SK-N-SH (cell line): ENCODE data around the gene ZNF735. TPM values are rescaled to one million over a fixed set of nuclear protein-coding genes. Genes with fewer than 3 reads are reported as not detected.

Experiments
- CTCF ChIA-PET: fragments of 300-600, 350-600 bp; formaldehyde crosslinking; extraction: SDS; loops from one replicate; lab custom pipeline; 2021; lab: Yijun Ruan, JAX
- POLR2A ChIA-PET: fragments of 350-600 bp; sonication (Branson Sonifier 250); formaldehyde crosslinking; extraction: SDS; loops from one replicate; lab custom pipeline; 2020; ENCODE audit warnings: antibody characterized with exemption, inconsistent platforms; lab: Yijun Ruan, JAX
- DNase-seq: peaks from one replicate; pipeline ENCODE4 v3.0.0; 2012
- H2AFZ ChIP-seq: fragments of 200-600 bp; sonication (generic); 2 replicates; pipeline ENCODE4 v1.8.1; 2016; ENCODE audit warnings: antibody characterized with exemption, mild to moderate bottlenecking, low read depth
- H3F3A ChIP-seq: fragments of 200-600 bp; sonication (generic); replicated peaks from 2 replicates; pipeline ENCODE3; 2016; ENCODE audit warnings: antibody characterized with exemption, mild to moderate bottlenecking; ENCODE audit not compliant: insufficient read depth
- H3K27ac ChIP-seq, 2 experiments: fragments of 200-500 bp in 1 of 2; fragments of 200-600 bp in 1 of 2; sonication (Bioruptor generic) in 1 of 2; sonication (generic), shearing (Covaris generic) in 1 of 2; 2 replicates each; pipeline versions ENCODE4 v1.5.1 to v1.6.1; 2014 to 2016; ENCODE audit warnings: low read depth in 2 of 2, inconsistent platforms in 1 of 2, low read length in 1 of 2, mild to moderate bottlenecking in 1 of 2, mixed read lengths in 1 of 2
- H3K27me3 ChIP-seq: fragments of 200-600 bp; sonication (generic), shearing (Covaris generic); 2 replicates; pipeline ENCODE4 v1.6.1; 2016; ENCODE audit warnings: mixed run types; ENCODE audit not compliant: insufficient read depth
- H3K36me3 ChIP-seq, 2 experiments: fragments of 200-500 bp in 1 of 2; fragments of 200-600 bp in 1 of 2; sonication (Bioruptor generic) in 1 of 2; sonication (generic) in 1 of 2; replicated peaks in 1 of 2; 2 replicates each; pipeline versions ENCODE3 to v1.5.1; 2014 to 2016; ENCODE audit warnings: low read length in 1 of 2, mild to moderate bottlenecking in 1 of 2; ENCODE audit not compliant: insufficient read depth in 2 of 2, control insufficient read depth in 1 of 2
- H3K4me1 ChIP-seq, 2 experiments: fragments of 200-500 bp in 1 of 2; fragments of 200-600 bp in 1 of 2; sonication (Bioruptor generic) in 1 of 2; sonication (generic), shearing (Covaris generic) in 1 of 2; 2 replicates each; pipeline versions ENCODE4 v1.5.1 to v1.6.1; 2014 to 2016; ENCODE audit warnings: low read depth in 1 of 2, low read length in 1 of 2, mixed run types in 1 of 2; ENCODE audit not compliant: insufficient read depth in 2 of 2, control insufficient read depth in 1 of 2
- H3K4me2 ChIP-seq: fragments of 200-600 bp; sonication (generic), shearing (Covaris generic); 2 replicates; pipeline ENCODE4 v1.6.1; 2017; ENCODE audit warnings: mixed run types
- H3K4me3 ChIP-seq, 2 experiments: fragments of 200-500 bp in 1 of 2; fragments of 200-600 bp in 1 of 2; sonication (Bioruptor generic) in 1 of 2; sonication (generic), shearing (Covaris generic) in 1 of 2; 2 replicates each; pipeline versions ENCODE4 v1.5.1 to v1.8.1; 2014 to 2016; ENCODE audit warnings: low read depth in 2 of 2, inconsistent platforms in 1 of 2, low read length in 1 of 2, mild to moderate bottlenecking in 1 of 2, mixed read lengths in 1 of 2, moderate library complexity in 1 of 2
- H3K79me2 ChIP-seq: fragments of 200-600 bp; sonication (generic); 2 replicates; pipeline ENCODE4 v1.8.1; 2017; ENCODE audit warnings: mild to moderate bottlenecking; ENCODE audit not compliant: insufficient read depth
- H3K9ac ChIP-seq: fragments of 200-600 bp; sonication (generic); 2 replicates; pipeline ENCODE4 v1.6.1; 2017; ENCODE audit warnings: mixed run types
- H3K9me2 ChIP-seq: fragments of 200-600 bp; sonication (generic); 2 replicates; pipeline ENCODE4 v1.6.1; 2017; ENCODE audit warnings: mixed run types
- H3K9me3 ChIP-seq: fragments of 200-600 bp; sonication (generic); 2 replicates; pipeline ENCODE4 v1.6.1; 2017; ENCODE audit warnings: mixed run types, mild to moderate bottlenecking, moderate library complexity
- H4K20me1 ChIP-seq: fragments of 200-600 bp; sonication (generic); 2 replicates; pipeline ENCODE4 v1.6.1; 2017; ENCODE audit warnings: mild to moderate bottlenecking, mixed run types; ENCODE audit not compliant: insufficient read depth
- CTCF ChIP-seq: fragments of 200-600 bp; sonication (generic); IDR thresholded peaks from 2 replicates; pipeline ENCODE4 v1.6.1; 2017; ENCODE audit warnings: antibody characterized with exemption, mild to moderate bottlenecking, moderate library complexity
- EP300 ChIP-seq, 2 experiments: IDR thresholded peaks; 2 replicates each; pipeline versions ENCODE4 v1.4.0 to v1.6.1; 2012; ENCODE audit warnings: borderline replicate concordance in 1 of 2, low read depth in 1 of 2, low read length in 1 of 2
- EZH2phosphoT487 ChIP-seq: fragments of 200-600 bp; sonication (generic); IDR thresholded peaks from 2 replicates; pipeline ENCODE4 v1.6.1; 2017; ENCODE audit warnings: low read depth, mixed run types, mild to moderate bottlenecking, antibody characterized with exemption, moderate library complexity, borderline replicate concordance
- FOXJ3 ChIP-seq: sonication (generic); formaldehyde crosslinking; IDR thresholded peaks from 2 replicates; pipeline ENCODE4 v1.5.1; 2020; ENCODE audit warnings: mild to moderate bottlenecking, missing genetic modification reagents
- IRF3 ChIP-seq: fragments of 150-350 bp; IDR thresholded peaks from 2 replicates; pipeline ENCODE4 v1.6.1; 2016; ENCODE audit warnings: mild to moderate bottlenecking, low read depth, low read length
- MEF2A ChIP-seq: IDR thresholded peaks from 2 replicates; pipeline ENCODE4 v1.4.0; 2012; ENCODE audit warnings: low read depth, borderline replicate concordance
- POLR2AphosphoS5 ChIP-seq: IDR thresholded peaks from 2 replicates; pipeline ENCODE4 v1.6.1; 2012; ENCODE audit warnings: low read depth, low read length
- RAD21 ChIP-seq: IDR thresholded peaks from 2 replicates; pipeline ENCODE4 v1.6.1; 2012; ENCODE audit warnings: mild to moderate bottlenecking, low read length
- SIN3A ChIP-seq: IDR thresholded peaks from 2 replicates; pipeline ENCODE4 v1.6.1; 2012; ENCODE audit warnings: low read depth, mild to moderate bottlenecking, low read length, moderate library complexity, borderline replicate concordance
- SMC3 ChIP-seq: IDR thresholded peaks from 2 replicates; pipeline ENCODE4 v1.6.1; 2012; ENCODE audit warnings: low read depth, low read length, improper control_type of control experiment
- TAF1 ChIP-seq: IDR thresholded peaks from 2 replicates; pipeline ENCODE4 v1.6.1; 2012; ENCODE audit warnings: low read depth, mild to moderate bottlenecking, low read length, moderate library complexity, borderline replicate concordance
- TEAD4 ChIP-seq: IDR thresholded peaks from 2 replicates; pipeline ENCODE4 v1.4.0; 2012; ENCODE audit warnings: mild to moderate bottlenecking, borderline replicate concordance; ENCODE audit not compliant: insufficient read depth
- USF1 ChIP-seq: IDR thresholded peaks from 2 replicates; pipeline ENCODE4 v1.4.0; 2012; ENCODE audit warnings: low read depth, borderline replicate concordance
- YY1 ChIP-seq: IDR thresholded peaks from 2 replicates; pipeline ENCODE4 v1.4.0; 2012; ENCODE audit warnings: low read depth, mild to moderate bottlenecking
- ZBTB33 ChIP-seq: IDR thresholded peaks from 2 replicates; pipeline ENCODE4 v1.4.0; 2012; ENCODE audit warnings: low read depth, borderline replicate concordance
- WGBS: methylation state at CpG from one replicate; pipeline ENCODE4 v1.1.6; 2017; ENCODE audit warnings: low lambda C conversion rate; 5-methylcytosine and 5-hydroxymethylcytosine counted together
- polyA plus RNA-seq, 3 experiments: library from polyadenylated mRNA; depleted of rRNA; stranded (reverse); fragments of >200 nt; gene quantifications; 2 replicates each; pipeline ENCODE4 v1.2.3, GENCODE V29; 2012

The ZNF735 gene
- polyA plus RNA-seq, 1 of the 3 experiments (the other 2 are of a cell fraction), result not detected

- TF ChIP-seq EZH2phosphoT487 (no peak), CTCF (peak; percentile 74), FOXJ3 (CRISPR knock-in tag) (no peak), TEAD4 (no peak), SMC3 (peak; percentile 52), YY1 (no peak)
Observed at GRCh38 chr7:64180989-64181388, 26.0 kb upstream of the ZNF735 start (continued).

GRCh38 chr7:64181586-64181985, 25.4 kb upstream of the ZNF735 start:
- Histone ChIP-seq H3K9me2 (no peaks in the 10 kb centered on the region), H3K27ac (no peak overlapping the region), H3K4me1 (peaks cover 0 to 6% of the 10 kb centered on the region in 2 experiments; a peak in 1 of 4 replicates), H3F3A (no peaks in the 10 kb centered on the region), H3K27me3 (no peaks in the 10 kb centered on the region), H3K4me2 (peak overlapping the region; percentile 51; the same call in 1 of the 2 replicates), H3K4me3 (peak overlapping the region; percentile 31; a peak in 3 of 4 replicates), H3K9ac (no peak overlapping the region), H3K79me2 (no peaks in the 10 kb centered on the region), H3K36me3 (no peaks in the 10 kb centered on the region), H2AFZ (no peak overlapping the region), H3K9me3 (0 out of 2 replicates have a peak, but pooled peaks cover 4% of the 10 kb centered on the region), H4K20me1 (no peaks in the 10 kb centered on the region)
- POLR2A ChIA-PET, result no interaction called here
- TF ChIP-seq IRF3 (no peak), RAD21 (no peak), TAF1 (no peak)
- peak; percentile 36 for DNase-seq
- CTCF ChIA-PET, result interaction anchor here (0.7 to 5.2 kb wide), 15 partner anchors 9 to 448 kb away, joined by 3 to 178 read pairs (median 5); partner anchors contain the start of gene ZNF680
- WGBS, result 24% methylated on average over 37 of the region's 46 CpGs

- Histone ChIP-seq H3K79me2 (no peaks in the 10 kb centered on the region), H3K27me3 (no peaks in the 10 kb centered on the region), H2AFZ (no peak overlapping the region), H3K9me3 (0 out of 2 replicates have a peak, but pooled peaks cover 4% of the 10 kb centered on the region), H3K9ac (no peak overlapping the region), H3K9me2 (no peaks in the 10 kb centered on the region), H3K4me2 (peak overlapping the region; percentile 51), H3F3A (no peaks in the 10 kb centered on the region), H3K36me3 (no peaks in the 10 kb centered on the region), H3K27ac (no peak overlapping the region), H4K20me1 (no peaks in the 10 kb centered on the region), H3K4me3 (peak overlapping the region; percentile 31; a peak in 3 of 4 replicates), H3K4me1 (peaks cover 0 to 6% of the 10 kb centered on the region in 2 experiments; a peak in 1 of 4 replicates)
- DNase-seq, result peak; percentile 32
- 22% methylated on average over 14 of the region's 66 CpGs for WGBS
- ChIA-PET POLR2A (no interaction called here), CTCF (interaction anchor here (0.5 to 5.2 kb wide), 36 partner anchors 8 to 1346 kb away, joined by 3 to 178 read pairs (median 4); partner anchors contain the start of genes ZNF107 and ZNF680)
- TF ChIP-seq USF1 (no peak), ZBTB33 (no peak), EZH2phosphoT487 (no peak), YY1 (no peak), IRF3 (no peak), SIN3A (no peak), TEAD4 (no peak), MEF2A (no peak), POLR2AphosphoS5 (no peak), EP300 (IDR thresholded peaks at IDR 0.05; ENCODE audit: borderline replicate concordance in 1 of 2, low read depth in 1 of 2, low read length in 1 of 2) (no peak)
Observed at GRCh38 chr7:64182036-64182790, 24.8 kb upstream of the ZNF735 start.
